ENCODE data around the gene PPIE.
A peak's percentile ranks its signal among the peaks of the same experiment; 100 is the strongest.

PPIE gene

GRCh38 chr1:39720094-39720999, 18.3 kb upstream of the PPIE start:
- peak; percentile 60 for DNase-seq (ENCODE audit: low read depth)
- TF ChIP-seq CTCF (conservative IDR thresholded peaks at IDR 0.05; ENCODE audit: low read length), result peak; percentile 68
- H3K4me3 ChIP-seq (ENCODE audit: low read length), result no peak overlapping the region

- DNase-seq (ENCODE audit: low read depth), result no peak
- TF ChIP-seq CTCF (conservative IDR thresholded peaks at IDR 0.05; ENCODE audit: low read length), result no peak
- H3K4me3 ChIP-seq (ENCODE audit: low read length), result no peak overlapping the region
These were observed 17.0 kb upstream of the PPIE start for GRCh38 chr1:39721664-39722063.

GRCh38 chr1:39722495-39722894, 16.2 kb upstream of the PPIE start:
- DNase-seq (ENCODE audit: low read depth), result no peak
- no peak overlapping the region for H3K4me3 ChIP-seq (ENCODE audit: low read length)
- no peak for TF ChIP-seq CTCF (conservative IDR thresholded peaks at IDR 0.05; ENCODE audit: low read length)

DNA sequence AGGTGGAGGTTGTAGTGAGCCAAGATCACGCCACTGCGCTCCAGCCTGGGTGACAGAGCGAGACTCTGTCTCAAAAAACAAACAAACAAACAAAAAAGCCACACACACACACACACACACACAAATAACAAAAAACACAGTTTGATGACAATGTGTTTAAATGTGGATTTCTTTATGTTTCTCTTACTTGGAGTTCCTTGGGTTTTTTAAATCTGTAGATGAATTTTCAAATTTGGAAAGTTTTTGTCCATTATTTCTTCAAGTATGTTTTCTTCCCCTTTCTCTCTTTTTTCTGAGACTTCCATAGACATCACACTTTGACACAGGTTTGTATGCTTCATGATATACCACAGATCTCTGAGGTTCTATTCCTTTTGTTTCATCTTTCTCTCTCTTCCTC, 12.1 kb upstream of the PPIE start:
- H3K4me3 ChIP-seq (ENCODE audit: low read length), result no peak overlapping the region
- TF ChIP-seq CTCF (conservative IDR thresholded peaks at IDR 0.05; ENCODE audit: low read length), result no peak
- DNase-seq (ENCODE audit: low read depth), result no peak

DNA sequence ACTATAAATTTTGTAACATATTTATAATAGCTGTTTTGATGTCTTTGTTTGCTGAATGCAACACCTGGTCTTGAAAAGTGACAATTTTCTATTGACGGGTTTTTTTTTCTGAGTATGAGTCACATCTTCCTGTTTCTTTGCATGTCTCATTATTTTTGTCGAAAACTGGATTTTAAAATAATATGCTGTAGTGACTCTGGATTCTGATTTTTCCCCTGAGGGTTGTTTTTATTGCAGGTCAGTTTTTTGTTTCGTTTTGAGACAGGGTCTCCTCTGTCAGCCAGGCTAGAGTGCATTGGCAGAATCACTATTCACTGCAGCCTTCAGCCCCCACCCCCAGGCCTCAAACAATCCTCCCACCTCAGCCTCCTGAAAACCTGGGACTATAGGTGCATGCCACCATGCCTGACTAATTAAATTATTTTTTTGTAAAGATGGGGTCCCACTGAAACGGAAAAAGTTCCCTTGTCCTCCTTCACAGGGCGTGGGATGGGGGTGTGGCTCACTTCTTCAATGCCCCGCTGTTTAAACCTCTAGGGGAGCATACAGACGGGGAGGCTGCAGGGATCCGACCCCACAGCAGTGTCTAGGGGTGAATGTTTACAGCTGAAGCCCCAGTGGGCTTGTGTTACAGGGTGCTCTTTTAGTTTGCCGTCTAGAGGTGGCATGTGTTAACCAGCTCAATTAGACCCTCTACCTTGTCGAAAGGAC, 11.3 kb upstream of the PPIE start:
- TF ChIP-seq CTCF (conservative IDR thresholded peaks at IDR 0.05; ENCODE audit: low read length), result no peak
- no peak overlapping the region for H3K4me3 ChIP-seq (ENCODE audit: low read length)
- DNase-seq (ENCODE audit: low read depth), result no peak

DNA sequence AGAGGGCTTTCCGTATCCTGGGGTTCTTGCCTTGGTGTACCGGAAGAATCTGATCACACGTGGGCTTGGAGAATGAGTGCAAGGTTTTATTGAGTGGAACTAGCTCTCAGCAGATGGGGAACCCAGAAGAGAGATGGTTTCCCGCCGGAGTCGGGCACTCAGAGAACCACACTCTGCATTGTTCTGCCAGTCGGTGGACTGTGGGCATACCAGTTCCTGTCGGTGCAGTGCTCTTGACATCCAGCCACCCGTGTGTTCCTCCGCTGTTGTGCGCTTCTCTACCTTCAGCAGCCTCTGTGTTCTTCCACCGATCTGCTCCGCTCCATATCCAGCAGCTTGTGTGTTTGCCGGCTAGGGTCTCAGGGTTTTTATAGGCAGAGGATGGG, 10.8 kb upstream of the PPIE start:
- TF ChIP-seq CTCF (conservative IDR thresholded peaks at IDR 0.05; ENCODE audit: low read length), result no peak
- no peak overlapping the region for H3K4me3 ChIP-seq (ENCODE audit: low read length)
- no peak for DNase-seq (ENCODE audit: low read depth)

DNA sequence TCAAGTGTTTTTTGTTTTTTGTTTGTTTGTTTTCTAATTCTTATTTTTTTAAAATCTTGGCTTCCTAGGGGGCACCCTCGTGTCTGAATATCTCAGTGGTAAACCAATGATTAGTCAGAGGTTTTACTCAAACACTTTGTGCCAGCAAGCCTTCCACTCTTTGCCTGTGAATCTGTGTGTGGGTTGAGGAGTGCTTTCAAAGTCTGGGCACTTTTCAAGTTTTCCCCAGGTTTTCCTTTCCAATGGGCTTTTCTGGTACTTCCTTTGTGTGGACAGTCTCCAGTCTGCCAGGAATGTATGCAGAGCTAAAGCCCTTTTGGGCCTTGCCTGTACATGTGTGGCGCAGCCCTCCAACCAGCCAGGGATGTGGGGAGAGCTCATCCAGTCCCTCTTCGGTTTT, 9.7 kb upstream of the PPIE start:
- no peak overlapping the region for H3K4me3 ChIP-seq (ENCODE audit: low read length)
- no peak for DNase-seq (ENCODE audit: low read depth)
- no peak for TF ChIP-seq CTCF (conservative IDR thresholded peaks at IDR 0.05; ENCODE audit: low read length)

Measured in AG10803 (cell line).